Lung (tissue), 12 donors: ENCODE measurements around the gene RAD18. TPM values are rescaled to one million over a fixed set of nuclear protein-coding genes. Genes with fewer than 3 reads are reported as not detected.

Source experiments
- ATAC-seq: fragments of 200-7000 bp; cut with Tn5 transposase; one replicate; pipeline ENCODE4 v1.9.1; 2020; ENCODE audit warnings: moderate number of reproducible peaks; ENCODE audit not compliant: insufficient read depth, low FRiP score
- DNase-seq, 3 donors: peaks; one replicate each; pipeline ENCODE4 v3.0.0-alpha.2; 2013 to 2017
- H3K27ac ChIP-seq, 2 donors: one replicate each; pipeline ENCODE4 v1.5.1; 2013; ENCODE audit warnings: mild to moderate bottlenecking in 2 of 2, moderate library complexity in 2 of 2, control low read depth in 1 of 2, inconsistent platforms in 1 of 2, low read depth in 1 of 2, low read length in 1 of 2
- H3K27me3 ChIP-seq, 3 donors: one replicate each; pipeline ENCODE4 v1.5.1; 2013; ENCODE audit warnings: low read length in 2 of 3; ENCODE audit not compliant: control insufficient read depth in 3 of 3, insufficient read depth in 3 of 3
- H3K36me3 ChIP-seq, 4 donors: one replicate each; pipeline ENCODE4 v1.5.1; 2013; ENCODE audit warnings: low read length in 4 of 4, mild to moderate bottlenecking in 1 of 4, moderate library complexity in 1 of 4; ENCODE audit not compliant: control insufficient read depth in 4 of 4, insufficient read depth in 4 of 4
- H3K4me1 ChIP-seq, 5 donors: one replicate each; pipeline ENCODE4 v1.5.1; 2013; ENCODE audit warnings: low read length in 5 of 5, mild to moderate bottlenecking in 2 of 5, moderate library complexity in 1 of 5; ENCODE audit not compliant: control insufficient read depth in 5 of 5, insufficient read depth in 5 of 5
- H3K4me3 ChIP-seq: one replicate; pipeline ENCODE4 v1.5.1; 2013; ENCODE audit warnings: mild to moderate bottlenecking, control low read depth, moderate library complexity
- H3K9ac ChIP-seq, 2 donors: one replicate each; pipeline ENCODE4 v1.5.1; 2013; ENCODE audit warnings: low read length in 2 of 2, control low read depth in 1 of 2; ENCODE audit not compliant: insufficient read depth in 1 of 2
- H3K9me3 ChIP-seq, 4 donors: one replicate each; pipeline ENCODE4 v1.5.1; 2013; ENCODE audit warnings: low read length in 3 of 4, mild to moderate bottlenecking in 1 of 4, moderate library complexity in 1 of 4; ENCODE audit not compliant: control insufficient read depth in 4 of 4, insufficient read depth in 3 of 4
- WGBS, 2 donors: extraction: QIAGEN DNeasy Blood & Tissue Kit; methylation state at CpG; one replicate each; pipeline ENCODE4 v1.1.7; 2013; 5-methylcytosine and 5-hydroxymethylcytosine counted together
- polyA plus RNA-seq, 2 donors: library from polyadenylated mRNA; stranded (reverse); fragments of 200-250 nt; gene quantifications; one replicate each; pipeline ENCODE4 v1.2.1, GENCODE V29; 2013
- total RNA-seq, 2 donors: library from RNA; depleted of rRNA in 1 of 2; stranded (reverse); fragments of >200 nt in 1 of 2; gene quantifications; one replicate each; pipeline ENCODE4 v1.2.1, GENCODE V29; 2014 to 2021
- TF ChIP-seq, protein P1 (sequence below): IDR thresholded peaks from 2 replicates; pipeline ENCODE4 v1.5.1; 2012; ENCODE audit warnings: mild to moderate bottlenecking; ENCODE audit errors: control extremely low read depth, extremely low read depth
- donor health status: control.
- donor health status: control.
- donor health status: Bipolar disorder and iron deficiency.
- donor health status: healthy.
- donor health status: DM: yes; HTN: yes; CAD: no.

The RAD18 gene
- total and polyA plus RNA-seq, 4 donors = 2.1 to 23.6 (median 6.3) TPM

- Histone ChIP-seq H3K9ac (no peak overlapping the region), H3K27ac (no peak overlapping the region), H3K27me3 (no peaks in the 10 kb centered on the region), H3K36me3 (no peaks in the 10 kb centered on the region), H3K4me1 (peaks cover 0 to 3% (median 0%) of the 10 kb centered on the region in 5 donors), H3K4me3 (no peak overlapping the region), H3K9me3 (no peaks in the 10 kb centered on the region)
- 80 to 86% methylated on average over 6 of the region's 6 CpGs for WGBS, 2 donors
- ATAC-seq = no peak
- TF ChIP-seq, protein P1, sequence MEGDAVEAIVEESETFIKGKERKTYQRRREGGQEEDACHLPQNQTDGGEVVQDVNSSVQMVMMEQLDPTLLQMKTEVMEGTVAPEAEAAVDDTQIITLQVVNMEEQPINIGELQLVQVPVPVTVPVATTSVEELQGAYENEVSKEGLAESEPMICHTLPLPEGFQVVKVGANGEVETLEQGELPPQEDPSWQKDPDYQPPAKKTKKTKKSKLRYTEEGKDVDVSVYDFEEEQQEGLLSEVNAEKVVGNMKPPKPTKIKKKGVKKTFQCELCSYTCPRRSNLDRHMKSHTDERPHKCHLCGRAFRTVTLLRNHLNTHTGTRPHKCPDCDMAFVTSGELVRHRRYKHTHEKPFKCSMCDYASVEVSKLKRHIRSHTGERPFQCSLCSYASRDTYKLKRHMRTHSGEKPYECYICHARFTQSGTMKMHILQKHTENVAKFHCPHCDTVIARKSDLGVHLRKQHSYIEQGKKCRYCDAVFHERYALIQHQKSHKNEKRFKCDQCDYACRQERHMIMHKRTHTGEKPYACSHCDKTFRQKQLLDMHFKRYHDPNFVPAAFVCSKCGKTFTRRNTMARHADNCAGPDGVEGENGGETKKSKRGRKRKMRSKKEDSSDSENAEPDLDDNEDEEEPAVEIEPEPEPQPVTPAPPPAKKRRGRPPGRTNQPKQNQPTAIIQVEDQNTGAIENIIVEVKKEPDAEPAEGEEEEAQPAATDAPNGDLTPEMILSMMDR = no peak
- no peak for DNase-seq
These were observed 13.4 kb upstream of the RAD18 start for GRCh38 chr3:8976540-8977182.

- TF ChIP-seq, protein P1 = no peak
- Histone ChIP-seq H3K4me3 (no peak overlapping the region), H3K4me1 (no peaks in the 10 kb centered on the region), H3K9ac (no peak overlapping the region), H3K9me3 (no peaks in the 10 kb centered on the region), H3K27me3 (no peaks in the 10 kb centered on the region), H3K36me3 (no peaks in the 10 kb centered on the region), H3K27ac (no peak overlapping the region)
- DNase-seq (no peak), ATAC-seq (no peak)
- WGBS, 2 donors = 75 to 82% methylated on average over 11 of the region's 11 CpGs
These were observed 12.1 kb upstream of the RAD18 start for GRCh38 chr3:8975081-8976020.

DNA sequence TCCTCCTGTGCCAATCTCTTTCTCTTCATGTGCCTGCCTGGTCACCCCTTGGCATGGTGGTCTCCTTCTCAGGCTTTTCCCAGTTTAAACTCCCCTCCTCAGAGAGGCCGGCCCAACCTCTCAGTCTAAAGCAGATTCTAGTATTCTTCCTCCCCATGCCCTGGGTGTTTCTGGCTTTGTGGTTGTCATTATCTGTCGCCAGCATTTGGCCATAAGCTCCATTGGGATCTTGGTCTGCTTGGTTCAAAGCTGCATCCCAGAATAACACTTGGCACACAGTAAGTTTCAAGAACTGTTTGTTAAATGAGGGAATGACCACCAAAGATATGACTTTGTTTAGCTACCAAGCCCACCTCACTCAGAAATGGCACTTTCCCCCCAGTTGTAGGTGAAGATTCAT lies 11.2 kb upstream of the RAD18 start:
- Histone ChIP-seq H3K4me1 (no peaks in the 10 kb centered on the region), H3K27me3 (no peaks in the 10 kb centered on the region), H3K4me3 (no peak overlapping the region), H3K36me3 (no peaks in the 10 kb centered on the region), H3K27ac (no peak overlapping the region), H3K9me3 (no peaks in the 10 kb centered on the region), H3K9ac (no peak overlapping the region)
- ATAC-seq (no peak), DNase-seq (no peak)
- WGBS, 2 donors = 85 to 98% methylated on average over 2 of the region's 2 CpGs
- TF ChIP-seq, protein P1 = no peak
